Thoracic aorta (tissue), 2 donors: ENCODE results near the gene MRPL53. TPM values are rescaled to one million over a fixed set of nuclear protein-coding genes. Genes with fewer than 3 reads are reported as not detected.

ENCODE experiments used
- ATAC-seq: fragments of 150-250 bp; one replicate; pipeline ENCODE4 v1.8.0; 2017; ENCODE audit warnings: low read depth; ENCODE audit not compliant: insufficient number of reproducible peaks, low FRiP score
- DNase-seq: peaks from one replicate; pipeline ENCODE4 v3.0.0-alpha.2; 2020; ENCODE audit warnings: low spot score
- H3K27ac ChIP-seq, 2 donors: fragments of 200-600 bp; sonication (generic); 1 replicate in 1 of 2; 2 replicates in 1 of 2; pipeline ENCODE4 v1.5.1; 2016; ENCODE audit warnings: mild to moderate bottlenecking in 2 of 2, moderate library complexity in 2 of 2
- H3K27me3 ChIP-seq: fragments of 200-600 bp; sonication (generic); replicated peaks from 2 replicates; pipeline ENCODE4 v1.6.0; 2016; ENCODE audit warnings: mild to moderate bottlenecking; ENCODE audit not compliant: insufficient read depth
- H3K36me3 ChIP-seq: fragments of 200-600 bp; sonication (generic); one replicate; pipeline ENCODE4 v1.5.1; 2016
- H3K4me1 ChIP-seq, 2 donors: fragments of 200-600 bp; sonication (generic); 1 replicate in 1 of 2; 2 replicates in 1 of 2; pipeline versions ENCODE4 v1.5.1 to v1.6.0; 2016; ENCODE audit warnings: low read depth in 2 of 2, mild to moderate bottlenecking in 1 of 2; ENCODE audit not compliant: control insufficient read depth in 1 of 2
- H3K4me3 ChIP-seq: fragments of 200-600 bp; sonication (generic); 2 replicates; pipeline ENCODE4 v1.5.1; 2016; ENCODE audit warnings: mild to moderate bottlenecking
- H3K9me3 ChIP-seq: fragments of 200-600 bp; sonication (generic); 2 replicates; pipeline ENCODE4 v1.5.1; 2016
- total RNA-seq, 2 donors: library from RNA; depleted of rRNA; stranded (reverse); fragments of >200 nt; gene quantifications; one replicate each; pipeline versions ENCODE4 v1.1.0 to v1.2.3, GENCODE V29; 2016
- TF ChIP-seq, protein P1 (sequence below): fragments of 200-600 bp; sonication (generic); IDR thresholded peaks from one replicate; pipeline ENCODE4 v1.5.1; 2019; ENCODE audit warnings: antibody characterized with exemption

Gene MRPL53
- total RNA-seq, 2 donors from 2014 or later, result 14.6 to 40.8 TPM

DNA sequence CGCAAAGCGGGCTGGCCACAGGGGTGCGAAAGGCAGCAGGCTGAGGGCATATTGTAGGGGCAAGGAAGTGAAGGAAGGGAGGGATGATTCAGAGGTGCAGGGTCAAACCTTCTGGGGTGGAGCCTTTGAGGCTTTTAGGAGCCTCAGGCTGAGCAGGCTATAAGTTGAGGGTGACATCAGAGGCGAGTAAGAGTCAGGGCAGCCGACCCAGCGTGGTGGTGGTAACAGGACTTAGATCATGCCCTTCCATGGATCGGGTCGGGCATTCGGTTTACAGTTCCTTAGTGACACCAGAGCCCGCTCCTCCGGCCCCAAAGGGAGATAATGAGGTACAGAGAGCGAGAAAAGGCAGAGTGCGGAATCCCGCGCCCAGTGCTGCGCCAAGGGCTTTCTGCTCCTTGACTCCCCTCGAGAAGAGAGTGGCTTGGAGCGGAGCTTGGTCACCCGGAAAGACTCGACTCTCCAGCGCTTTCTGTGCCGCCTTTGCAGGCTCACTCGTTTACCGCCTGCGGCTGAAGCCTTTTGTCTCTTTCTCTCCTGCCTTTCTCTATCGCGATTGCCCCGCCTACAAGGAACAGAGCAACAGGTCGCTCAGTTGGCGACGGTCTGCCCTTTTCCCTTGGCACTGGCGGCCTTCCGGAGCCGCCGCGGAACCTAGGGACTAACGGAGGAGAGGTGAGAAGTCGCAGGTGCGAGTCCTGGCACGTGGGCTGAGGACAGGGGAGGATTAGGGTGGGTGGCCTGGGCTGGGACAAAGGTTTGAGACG lies 26.2 kb upstream of the MRPL53 start:
- DNase-seq (no peak), ATAC-seq (no peak)
- Histone ChIP-seq H3K4me3 (peak overlapping the region; percentile 65), H3K4me1 (peaks cover 16 to 41% of the 10 kb centered on the region in 2 donors), H3K27ac (peak overlapping the region in 1 of 2 donors; percentile 37), H3K9me3 (no peaks in the 10 kb centered on the region), H3K27me3 (peaks cover 6% of the 10 kb centered on the region), H3K36me3 (peaks cover 1% of the 10 kb centered on the region)
- TF ChIP-seq, protein P1, sequence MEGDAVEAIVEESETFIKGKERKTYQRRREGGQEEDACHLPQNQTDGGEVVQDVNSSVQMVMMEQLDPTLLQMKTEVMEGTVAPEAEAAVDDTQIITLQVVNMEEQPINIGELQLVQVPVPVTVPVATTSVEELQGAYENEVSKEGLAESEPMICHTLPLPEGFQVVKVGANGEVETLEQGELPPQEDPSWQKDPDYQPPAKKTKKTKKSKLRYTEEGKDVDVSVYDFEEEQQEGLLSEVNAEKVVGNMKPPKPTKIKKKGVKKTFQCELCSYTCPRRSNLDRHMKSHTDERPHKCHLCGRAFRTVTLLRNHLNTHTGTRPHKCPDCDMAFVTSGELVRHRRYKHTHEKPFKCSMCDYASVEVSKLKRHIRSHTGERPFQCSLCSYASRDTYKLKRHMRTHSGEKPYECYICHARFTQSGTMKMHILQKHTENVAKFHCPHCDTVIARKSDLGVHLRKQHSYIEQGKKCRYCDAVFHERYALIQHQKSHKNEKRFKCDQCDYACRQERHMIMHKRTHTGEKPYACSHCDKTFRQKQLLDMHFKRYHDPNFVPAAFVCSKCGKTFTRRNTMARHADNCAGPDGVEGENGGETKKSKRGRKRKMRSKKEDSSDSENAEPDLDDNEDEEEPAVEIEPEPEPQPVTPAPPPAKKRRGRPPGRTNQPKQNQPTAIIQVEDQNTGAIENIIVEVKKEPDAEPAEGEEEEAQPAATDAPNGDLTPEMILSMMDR, result no peak

DNA sequence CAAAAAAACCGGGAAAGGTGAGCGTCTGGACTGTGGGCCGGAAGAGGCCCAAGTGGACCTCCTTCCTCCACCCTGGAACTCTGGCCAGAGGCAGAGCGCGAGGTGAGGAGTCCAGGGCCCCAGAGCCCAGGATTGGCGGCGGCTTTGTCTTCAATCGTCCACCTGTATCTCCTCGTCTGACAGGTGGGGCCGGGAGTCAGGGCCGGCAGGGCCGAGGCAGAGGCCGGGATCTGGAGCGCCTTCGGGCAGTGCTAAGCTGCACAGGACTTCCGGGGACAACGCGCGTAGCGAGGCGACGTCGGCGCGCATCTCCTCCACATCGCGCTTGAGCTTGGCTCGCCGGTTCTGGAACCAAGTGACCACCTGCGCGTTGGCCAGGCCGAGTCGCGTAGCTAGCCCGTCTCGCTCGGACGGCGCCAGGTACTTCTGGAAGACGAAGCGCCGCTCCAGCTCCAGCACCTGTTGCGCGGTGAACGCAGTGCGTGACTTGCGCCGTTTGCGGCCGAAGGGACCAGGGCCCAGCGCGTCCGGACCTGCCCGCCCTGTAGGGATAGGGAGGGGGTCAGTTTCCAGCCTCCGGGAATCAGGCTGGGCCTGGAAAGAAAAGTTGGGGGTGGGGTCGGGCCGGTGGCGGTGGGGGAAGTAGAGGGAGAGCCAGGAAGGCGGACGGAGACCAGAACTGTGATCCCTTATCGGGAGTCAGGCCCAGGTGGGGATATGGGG lies 25.5 kb upstream of the MRPL53 start:
- Histone ChIP-seq H3K27me3 (peaks cover 6% of the 10 kb centered on the region), H3K36me3 (peaks cover 9% of the 10 kb centered on the region), H3K27ac (peak overlapping the region in 1 of 2 donors; percentile 37), H3K9me3 (no peaks in the 10 kb centered on the region), H3K4me3 (peak overlapping the region; percentile 65), H3K4me1 (peaks cover 16 to 33% of the 10 kb centered on the region in 2 donors)
- DNase-seq (no peak), ATAC-seq (no peak)
- TF ChIP-seq, protein P1, result no peak

DNA sequence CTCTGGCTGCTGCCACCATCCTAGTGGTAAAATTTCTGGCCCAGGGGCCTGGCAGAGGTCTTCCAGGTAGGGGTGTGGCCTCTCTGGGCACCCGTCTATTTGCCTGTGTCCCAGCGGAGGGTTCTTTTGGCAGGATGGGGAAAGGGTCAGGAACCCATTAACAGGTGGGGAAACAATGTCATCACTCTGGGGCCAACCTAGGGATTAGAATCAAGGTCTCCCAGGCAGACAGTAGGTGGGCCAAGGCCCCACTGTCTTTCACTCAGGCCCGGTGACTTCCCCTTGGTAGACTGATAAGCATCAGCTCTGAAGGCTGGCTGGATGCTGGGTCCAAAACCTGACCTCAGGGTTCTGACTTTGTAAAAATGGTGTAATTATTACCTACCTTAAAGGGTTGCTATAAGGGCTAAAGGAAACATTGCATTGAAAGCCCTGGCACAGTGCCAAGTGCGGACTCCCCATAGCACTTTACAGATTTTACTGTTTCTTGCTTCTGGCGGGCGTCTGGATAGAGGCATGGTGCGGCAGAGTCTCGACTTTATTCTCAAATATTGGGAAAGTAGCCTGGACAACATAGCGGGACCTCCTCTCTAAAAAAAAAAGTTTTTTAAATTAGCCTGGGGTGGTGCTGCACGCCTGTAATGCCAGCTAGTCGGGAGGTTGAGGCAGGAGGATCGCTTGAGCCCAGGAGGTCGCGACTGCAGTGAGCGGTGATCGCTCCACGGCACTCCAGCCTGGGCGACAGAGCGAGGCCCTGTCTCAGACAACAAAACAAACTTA lies 24.7 kb upstream of the MRPL53 start:
- no peak for ATAC-seq

DNA sequence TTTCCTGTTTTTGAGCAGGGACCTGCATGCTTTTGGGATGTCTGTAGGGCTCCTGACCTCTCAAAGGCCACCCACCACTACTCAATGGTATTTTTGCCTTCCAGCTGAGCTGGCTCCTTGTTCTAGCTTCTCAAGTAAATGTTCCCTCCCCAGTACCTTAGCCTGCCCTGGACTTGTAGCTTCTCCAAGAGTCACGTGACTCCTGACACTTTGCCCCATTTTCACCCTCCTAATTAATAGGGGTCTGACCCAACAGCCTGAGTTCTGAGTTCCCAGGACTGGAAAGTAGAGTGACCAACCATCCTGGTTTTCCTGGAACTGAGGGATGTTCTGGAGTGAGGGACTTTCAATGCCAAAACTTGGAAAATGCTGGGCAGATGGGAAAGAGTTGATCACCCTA lies 23.0 kb upstream of the MRPL53 start:
- H3K4me3 ChIP-seq, result no peak overlapping the region
- no peak for ATAC-seq
- no peak overlapping the region for H3K27ac ChIP-seq
- peaks cover 6% of the 10 kb centered on the region for H3K27me3 ChIP-seq
- TF ChIP-seq, protein P1, result no peak
- peaks cover 34% of the 10 kb centered on the region for H3K36me3 ChIP-seq
- no peaks in the 10 kb centered on the region for H3K9me3 ChIP-seq
- no peak for DNase-seq
- peaks cover 16 to 28% of the 10 kb centered on the region in 2 donors for H3K4me1 ChIP-seq

More for the DNA sequence above, 24.7 kb upstream of the MRPL53 start:
- Histone ChIP-seq H3K36me3 (peaks cover 16% of the 10 kb centered on the region), H3K27me3 (peaks cover 6% of the 10 kb centered on the region), H3K4me1 (peaks cover 16 to 28% of the 10 kb centered on the region in 2 donors), H3K27ac (no peak overlapping the region), H3K9me3 (no peaks in the 10 kb centered on the region), H3K4me3 (peak overlapping the region; percentile 65)
- TF ChIP-seq, protein P1, result no peak
- DNase-seq, result no peak

DNA sequence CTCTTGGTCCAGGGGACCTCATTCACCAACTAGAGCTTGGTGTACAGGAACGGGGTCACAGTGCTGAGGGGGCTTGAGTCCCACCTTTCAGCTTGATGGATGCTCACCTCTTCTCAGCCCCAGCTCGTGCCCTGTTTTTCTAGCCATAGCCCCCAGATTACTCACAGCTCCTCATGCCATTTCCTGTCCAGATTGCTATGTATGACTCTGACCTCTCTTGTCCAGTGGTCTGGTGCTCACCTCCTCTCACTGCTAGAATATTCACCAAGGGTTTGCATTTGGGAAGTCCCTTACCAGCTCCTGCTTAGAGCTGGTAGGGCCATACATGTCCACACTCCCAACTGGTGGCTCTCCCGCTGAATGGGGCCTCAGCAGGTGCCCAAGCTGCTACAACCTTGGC lies 21.1 kb upstream of the MRPL53 start:
- ATAC-seq, result no peak
- DNase-seq, result no peak
- TF ChIP-seq, protein P1, result no peak
- H3K27me3 ChIP-seq, result no peaks in the 10 kb centered on the region
- peaks cover 43% of the 10 kb centered on the region for H3K36me3 ChIP-seq
- no peak overlapping the region for H3K4me3 ChIP-seq
- no peak overlapping the region for H3K27ac ChIP-seq
- no peaks in the 10 kb centered on the region for H3K9me3 ChIP-seq
- peaks cover 8 to 14% of the 10 kb centered on the region in 2 donors for H3K4me1 ChIP-seq
